Stimulated activated CD4-positive, alpha-beta T cell treated with anti-CD3 and anti-CD28 coated beads, Interleukin-1b, Interleukin-23, amount 100 ng/mL, for 1 hour (primary cell): ENCODE results near the gene DISC1.
"Not testable (repeated sequence)": the region's sequence is repeated elsewhere in the genome, so short reads cannot be mapped to it uniquely, and the experiment has no call there.

Source experiments
- DNase-seq, 2 donors: peaks; one replicate each; pipeline ENCODE4 v3.0.0-alpha.2; 2020; ENCODE audit warnings: low read depth in 2 of 2

Gene DISC1

DNA sequence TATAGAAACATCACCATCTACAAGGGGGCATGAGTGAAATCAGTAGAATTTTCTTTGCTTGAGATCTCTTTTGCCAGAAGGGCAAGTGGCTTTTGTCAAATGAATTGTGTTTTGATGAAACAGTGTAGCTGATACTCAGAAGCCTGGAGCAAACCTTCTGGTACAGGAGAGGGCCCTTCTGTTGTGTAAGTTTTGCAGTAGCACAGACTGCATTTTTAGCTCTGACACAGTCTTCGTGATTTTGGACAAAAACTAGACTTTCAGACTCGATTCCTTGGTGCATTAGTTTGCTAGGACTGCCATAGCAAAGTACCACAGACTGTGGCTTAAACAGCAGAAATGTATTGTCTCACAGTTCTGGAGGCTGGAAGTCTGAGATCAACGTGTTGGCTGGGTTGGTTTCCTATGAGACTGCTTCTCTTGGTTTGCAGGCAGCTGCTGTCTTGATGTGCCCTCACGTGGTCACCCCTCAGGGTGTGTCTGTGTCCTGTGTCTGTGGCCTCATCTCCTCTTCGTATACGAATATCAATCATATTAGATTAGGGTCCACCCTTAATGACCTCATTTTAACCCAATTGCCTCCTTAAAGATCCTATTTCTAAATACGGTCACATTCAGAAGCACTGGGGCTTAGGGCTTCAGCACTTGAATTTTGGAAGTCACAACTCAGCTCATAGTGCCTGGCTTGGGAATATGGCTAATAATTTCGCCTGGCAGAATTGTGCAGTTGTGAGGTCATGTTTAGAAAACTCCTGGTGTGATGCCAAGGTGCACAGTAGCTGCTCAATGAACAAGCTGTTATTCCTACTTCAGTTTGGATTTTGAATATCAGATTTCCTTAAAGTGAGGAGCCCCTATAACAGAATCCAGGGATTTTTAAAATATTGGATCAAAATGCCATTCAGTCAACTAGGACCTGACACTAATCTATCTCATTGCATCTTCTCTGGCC lies 21.2 kb upstream of the DISC1 start:
- DNase-seq, result no peak

DNA sequence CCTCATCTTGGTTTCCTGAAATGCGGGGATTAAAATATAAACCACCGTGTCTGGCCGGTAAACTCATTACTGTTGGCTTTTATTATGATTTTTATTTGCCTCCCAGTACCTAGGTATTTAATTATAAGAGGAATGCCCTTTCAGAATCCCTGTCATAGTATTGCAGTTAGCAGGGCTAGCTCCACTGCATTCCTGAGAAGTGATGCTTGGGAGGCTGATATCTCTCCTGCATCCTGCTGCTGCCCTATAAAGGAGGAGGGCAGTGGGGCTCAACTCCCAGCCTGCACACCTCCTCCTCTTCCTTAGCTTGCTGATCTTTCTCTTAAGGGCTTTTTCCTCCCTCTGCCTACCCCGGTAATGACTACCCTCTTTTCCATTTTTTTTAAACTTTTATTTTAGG lies 19.9 kb upstream of the DISC1 start:
- DNase-seq, result no peak

DNA sequence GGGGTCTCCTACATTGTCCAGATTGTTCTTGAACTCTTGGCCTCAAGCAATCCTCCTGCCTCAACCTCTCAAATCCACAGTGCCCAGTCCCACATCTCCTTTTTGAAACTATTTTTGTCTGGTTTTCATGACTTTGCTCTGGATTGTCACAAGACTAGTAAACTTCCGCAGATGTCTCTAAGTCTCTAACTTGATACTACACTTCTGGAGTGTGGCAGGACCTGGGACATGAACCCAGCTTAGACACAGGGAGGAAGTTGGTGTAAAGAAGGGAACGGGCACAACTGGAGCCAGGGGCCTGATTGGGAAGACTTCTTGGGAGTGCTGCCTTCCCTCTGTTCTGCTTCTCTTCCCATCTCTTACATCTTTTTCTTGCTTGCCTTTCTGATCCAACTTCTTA lies 16.2 kb upstream of the DISC1 start:
- DNase-seq, result no peak

DNA sequence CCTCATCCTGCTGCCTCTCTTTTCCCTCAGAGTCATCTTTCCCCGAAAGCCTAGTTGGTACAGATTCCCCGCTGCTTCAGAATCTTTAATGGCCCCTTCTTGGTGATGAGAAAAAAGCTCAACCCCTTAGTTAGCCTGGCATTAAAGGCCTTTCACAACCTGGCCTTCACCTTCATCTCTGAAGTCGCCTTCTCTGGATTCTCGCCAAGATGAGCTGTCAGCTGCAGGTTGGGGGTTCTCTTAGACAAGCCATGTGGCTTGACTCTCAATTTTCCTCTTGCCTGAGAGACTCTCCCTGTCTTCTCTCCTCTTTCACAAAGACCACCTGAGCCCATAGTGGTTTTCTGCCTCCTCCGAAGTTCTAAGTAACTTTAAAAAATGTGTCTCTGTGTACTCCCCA lies 15.5 kb upstream of the DISC1 start:
- DNase-seq, result no peak

DNA sequence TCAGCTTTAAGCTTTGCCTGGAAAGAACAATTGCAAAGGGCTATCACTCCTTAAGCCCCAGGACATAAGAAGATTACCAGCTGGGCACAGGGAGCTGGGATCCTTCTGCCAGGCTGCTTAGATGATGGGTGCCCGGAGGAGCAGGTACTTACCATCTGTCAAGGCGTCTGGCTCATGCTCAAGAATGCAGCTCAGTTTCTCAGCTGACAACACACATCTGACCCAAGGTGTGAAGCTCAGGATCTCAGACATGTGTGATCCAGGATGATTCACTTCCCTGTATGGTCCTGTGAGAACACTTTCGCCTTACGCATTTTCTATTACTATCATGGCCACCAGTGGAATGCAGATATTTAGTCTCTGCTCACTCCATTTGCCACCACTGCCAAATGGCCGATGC lies 14.7 kb upstream of the DISC1 start:
- no peak for DNase-seq

DNA sequence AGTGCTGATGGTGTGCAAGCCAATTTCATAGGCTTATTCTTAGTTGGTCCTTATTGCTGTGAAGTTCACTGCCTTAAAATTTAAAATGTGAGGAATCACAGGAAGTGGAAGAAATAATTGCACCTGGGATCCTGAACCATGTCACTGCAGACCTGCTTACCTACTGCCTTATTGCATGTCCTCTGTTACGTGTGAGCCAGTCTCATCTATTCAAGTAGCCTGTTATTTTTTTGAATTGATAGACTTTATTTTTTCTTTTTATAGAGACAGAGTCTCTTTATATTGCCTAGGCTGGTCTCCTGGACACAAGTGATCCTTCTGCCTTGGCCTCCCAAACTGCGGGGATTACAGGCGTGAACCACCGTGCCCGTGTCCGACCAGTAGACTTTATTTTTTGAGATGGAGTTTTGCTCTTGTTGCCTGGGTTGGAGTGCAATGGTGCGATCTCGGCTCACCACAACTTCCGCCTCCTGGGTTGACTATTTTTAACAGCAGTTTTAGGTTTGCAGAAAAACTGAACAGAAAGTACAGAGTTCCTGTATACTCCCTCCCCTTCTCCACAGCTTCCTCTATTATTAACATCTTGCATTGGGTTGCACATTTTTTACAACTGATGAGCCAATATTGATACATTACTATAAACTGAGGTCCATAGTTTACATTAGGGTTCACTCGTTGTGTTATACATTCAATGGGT lies 14.0 kb upstream of the DISC1 start:
- DNase-seq, result no peak

DNA sequence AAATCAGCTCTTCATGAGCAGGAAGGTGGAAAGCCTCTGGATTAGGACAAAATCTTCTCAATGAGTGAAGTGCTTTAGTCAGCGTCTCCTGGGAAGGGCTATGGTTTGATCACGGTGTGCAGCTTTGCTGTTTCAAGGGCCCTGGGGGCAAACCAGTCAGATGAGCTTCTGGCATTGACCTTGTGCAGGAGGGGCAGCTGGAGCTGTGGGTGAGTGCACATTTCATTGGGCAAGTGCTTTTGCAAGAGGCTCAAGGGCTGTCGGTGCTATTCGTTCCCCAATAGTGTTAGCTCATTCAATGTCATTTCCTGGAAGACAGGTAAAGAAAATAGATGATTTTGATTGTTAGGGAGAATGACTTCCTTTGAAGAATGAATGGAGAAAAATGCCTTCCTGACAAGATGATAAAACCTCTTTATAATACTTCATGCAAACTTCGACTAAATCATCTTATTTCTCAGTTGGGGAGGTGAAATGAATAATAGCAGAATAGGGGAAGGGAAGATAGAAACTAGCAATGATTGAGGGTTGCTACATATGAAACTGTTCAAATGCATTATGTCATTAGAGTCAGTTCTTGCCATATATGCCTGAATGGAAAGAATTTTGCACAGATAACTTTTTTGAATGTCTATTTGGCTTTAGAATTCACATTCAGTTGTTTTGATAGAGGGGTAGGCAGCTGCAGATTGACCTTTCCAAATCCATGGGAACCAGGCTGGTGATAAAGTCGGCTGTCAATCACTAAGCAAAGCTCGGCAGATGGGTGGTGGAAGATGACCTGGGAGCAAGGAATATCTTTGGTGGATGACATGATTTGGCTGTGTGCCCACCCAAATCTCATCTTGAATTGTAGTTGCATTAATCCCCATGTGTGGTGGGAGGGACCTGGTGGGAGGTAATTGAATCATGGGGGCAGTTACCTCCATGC lies 12.9 kb upstream of the DISC1 start:
- no peak for DNase-seq

DNA sequence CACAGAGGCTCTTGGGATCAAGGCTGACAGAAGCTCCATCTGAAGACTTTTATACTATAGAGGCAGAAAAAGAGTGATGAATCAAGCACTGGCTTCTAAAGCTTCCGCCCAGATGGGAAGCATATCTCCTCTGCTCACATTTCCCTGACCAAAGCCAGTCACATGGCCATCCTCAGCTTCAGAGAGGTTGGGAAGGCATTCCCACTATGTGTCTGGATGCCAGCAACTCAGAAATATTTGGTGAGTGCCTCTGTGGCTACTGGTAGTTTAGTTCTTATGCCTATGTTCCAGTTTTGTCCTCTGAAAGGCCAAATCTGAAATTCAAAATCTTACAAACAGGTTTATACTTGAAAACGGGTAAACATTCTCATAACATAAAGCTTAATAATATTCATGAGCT lies 9.9 kb upstream of the DISC1 start:
- DNase-seq, result no peak

DNA sequence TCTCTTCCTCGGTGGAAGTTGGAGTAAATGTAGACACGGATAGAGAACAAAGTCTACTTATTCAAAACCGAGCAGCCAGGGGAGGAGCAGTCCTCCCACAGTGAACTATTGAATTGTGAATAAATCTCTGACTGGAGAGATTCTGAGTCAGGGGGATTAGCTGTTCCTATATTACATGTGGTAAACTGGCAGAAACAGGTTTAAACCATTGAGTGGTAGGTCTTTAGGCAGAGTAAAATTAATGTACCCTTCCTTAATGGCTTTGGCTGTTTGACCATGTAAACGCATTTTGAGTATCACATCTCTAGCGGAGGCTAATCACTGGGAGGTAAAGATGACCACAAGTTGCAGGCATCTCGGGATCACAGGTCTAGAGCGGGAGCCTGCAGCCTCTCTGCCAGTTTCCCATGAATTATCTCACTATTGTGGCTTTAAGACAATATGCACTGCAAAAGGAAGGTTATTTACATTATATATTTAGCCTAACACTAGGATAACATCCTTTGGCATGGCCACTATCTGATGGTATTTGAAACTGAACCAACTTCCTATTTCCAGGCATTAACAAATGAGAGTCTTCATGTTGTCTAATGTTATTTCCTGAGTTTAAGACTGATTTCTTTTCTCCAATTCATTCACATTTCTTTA lies 7.9 kb upstream of the DISC1 start:
- DNase-seq, result no peak

DNA sequence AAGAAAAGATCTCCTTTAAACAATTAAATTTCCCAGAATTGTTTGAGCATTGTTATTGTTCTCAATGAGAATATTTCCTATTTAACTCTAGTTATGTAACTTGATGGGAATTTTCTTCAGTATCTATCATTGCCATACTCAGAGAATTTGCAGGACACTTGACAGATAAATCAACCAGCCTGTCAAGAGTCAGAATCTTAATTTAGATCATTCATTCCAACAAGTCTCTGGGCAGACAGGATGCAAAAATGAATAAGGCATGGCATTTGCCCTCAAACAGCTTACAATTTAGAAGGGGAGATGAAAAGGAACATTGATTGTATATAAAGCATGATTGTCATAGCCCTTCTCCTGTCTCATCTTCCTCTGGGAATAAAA lies 7.3 kb upstream of the DISC1 start:
- no peak for DNase-seq

DNA sequence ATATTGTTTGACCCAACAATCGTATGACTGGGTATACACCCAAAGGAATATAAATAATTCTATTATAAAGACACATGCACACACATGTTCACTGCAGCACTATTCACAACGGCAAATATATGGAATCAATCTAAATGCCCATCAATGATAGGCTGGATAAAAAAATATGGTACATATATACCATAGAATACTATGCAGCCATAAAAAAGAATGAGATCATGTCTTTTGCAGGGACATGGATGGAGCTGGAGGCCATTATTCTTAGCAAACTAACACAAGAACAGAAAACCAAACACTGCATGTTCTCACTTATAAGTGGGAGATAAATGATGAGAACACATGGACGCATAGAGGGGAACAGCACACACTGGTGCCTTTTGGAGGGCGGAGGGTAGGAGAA lies 1.5 kb upstream of the DISC1 start:
- DNase-seq, result not testable (repeated sequence)

DNA sequence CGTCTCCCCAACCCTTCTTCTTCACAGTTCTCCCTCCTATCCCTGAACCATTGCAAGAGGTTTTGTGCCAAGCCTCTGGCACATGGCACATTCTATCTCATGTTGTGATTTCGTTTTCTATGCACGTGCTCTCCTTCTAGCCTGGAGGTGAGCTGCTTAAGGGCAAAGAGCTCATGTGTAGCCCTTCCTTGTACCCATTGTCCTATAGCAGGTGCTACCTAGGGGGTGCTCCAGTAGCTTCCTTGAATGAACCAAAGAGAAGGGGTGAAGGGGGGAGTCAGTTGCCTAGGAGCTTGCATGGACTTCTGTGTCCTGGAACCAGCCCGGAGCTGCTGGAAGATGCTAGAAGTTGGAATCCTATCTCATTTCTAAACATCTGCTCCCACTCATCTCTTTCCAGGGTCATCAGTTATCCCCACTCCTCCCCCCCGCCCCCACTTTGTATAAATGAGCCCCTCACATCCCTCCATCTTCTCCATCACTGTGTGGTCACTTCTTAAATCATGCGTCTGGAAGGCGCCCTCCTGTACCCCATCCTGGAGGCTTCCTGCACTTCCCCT lies 535 bp upstream of the DISC1 start:
- DNase-seq, result no peak

DNA sequence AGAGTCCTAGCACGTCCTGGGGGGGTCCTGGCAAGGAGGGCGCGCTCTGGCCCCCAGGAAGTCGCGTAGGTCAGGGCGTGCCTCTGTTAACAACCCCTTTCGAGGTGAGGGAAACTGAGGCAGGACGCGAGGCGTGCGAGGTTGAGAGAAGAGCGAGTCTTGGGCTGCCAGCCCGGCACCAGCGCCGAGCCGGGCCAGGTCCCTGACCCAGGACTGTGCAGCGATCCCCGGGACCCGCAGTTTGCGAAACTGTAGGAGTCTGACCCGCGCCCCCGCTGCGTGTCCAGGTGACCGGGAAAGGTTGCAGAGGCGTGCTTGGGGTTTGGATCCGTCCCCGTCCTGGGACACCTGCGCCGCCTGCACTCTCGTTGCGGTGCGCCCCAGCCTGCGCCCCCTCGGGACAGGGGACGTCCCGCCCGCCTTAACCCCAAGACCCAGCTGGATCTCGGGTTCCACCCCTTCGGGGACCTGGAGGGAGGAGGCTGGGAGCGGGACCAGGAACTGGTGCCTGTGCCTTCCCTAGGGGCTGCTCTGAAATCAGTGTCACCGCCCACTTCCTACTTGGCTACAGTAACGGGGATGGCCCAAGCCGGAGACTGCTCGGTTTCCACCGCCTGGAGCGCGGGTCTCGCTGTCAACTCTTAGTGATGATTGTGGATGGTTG lies 493 bp downstream of the DISC1 start:
- no peak for DNase-seq

DNA sequence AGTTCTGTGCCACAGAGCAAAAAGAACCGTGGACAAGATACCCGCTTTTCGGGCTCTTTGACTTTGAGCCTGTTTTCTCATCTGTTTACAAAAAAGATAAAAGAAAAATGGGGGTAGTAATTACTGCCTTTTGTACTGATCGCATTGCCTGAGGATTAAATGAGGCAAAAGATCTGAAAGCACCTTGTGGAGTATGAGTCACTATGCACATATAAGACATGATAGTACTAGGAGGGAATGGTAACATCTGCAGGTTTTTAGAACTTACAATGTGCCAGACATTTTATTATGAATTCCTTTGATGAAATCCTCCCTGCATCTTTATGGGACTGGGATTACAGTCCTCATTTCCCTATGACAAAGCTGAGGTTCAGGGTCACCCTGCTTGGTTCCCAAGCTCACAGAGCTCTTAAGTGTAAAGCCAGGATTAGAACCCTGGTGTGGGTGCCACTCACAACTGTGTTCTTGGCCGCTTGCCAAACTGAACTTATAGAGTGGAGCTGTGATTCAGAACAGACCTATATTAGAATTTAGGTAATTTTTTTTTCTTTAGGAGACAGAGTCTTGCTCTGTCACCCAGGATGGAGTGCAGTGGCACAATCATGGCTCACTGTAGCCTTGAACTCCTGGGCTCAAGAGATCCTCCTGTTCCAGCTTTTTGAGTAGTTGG lies 1.8 kb downstream of the DISC1 start:
- DNase-seq, result peak in 1 of 2 donors; percentile 33

DNA sequence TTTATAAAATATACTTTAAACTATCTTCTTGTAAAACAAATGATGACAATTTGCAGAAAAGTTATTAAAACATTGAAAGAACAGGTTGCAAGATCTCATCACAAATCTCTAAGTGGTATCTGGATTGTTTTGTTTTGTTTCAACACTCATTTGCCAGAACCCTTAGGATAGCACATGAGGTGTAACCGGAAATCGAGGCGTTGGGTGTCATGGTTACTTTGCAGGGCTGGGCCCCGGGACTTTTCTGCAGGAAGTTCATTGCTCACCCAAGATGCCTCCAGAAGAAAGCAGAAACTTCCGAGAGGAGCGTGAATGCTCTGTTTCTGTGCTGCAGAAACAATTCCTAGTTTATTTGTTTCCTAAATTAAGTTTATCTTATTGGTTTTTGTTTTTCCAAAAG lies 2.5 kb downstream of the DISC1 start:
- no peak for DNase-seq

DNA sequence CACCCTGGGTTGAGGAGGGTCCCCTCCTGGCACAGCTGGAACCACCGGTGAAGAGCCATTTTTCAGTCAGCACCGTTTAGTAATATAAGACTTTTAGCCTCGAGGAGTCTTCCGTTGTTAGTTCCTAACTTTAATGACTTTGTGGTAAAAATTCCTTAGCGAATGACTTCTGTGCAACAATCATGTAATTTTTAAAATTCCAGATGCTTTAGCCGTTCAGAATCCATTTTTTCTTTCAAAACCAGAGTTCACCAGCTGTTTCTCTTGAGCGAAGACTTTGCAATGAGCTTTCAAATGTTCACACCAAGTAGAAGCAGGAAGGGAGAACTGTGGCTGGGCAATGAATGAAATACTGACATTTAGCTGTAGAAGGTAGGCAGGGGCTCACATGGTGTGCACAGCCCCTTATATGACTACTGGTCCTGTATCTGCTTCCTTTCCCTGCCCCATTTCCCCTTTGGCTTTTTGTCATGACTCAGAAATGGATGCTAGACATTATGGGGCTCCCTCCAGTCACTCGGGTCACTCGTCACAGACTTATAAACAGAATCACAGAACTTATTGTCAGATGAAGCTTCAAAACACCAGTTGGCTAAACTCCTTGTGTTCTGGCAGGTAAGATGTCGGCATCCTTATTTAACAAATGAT lies 4.1 kb downstream of the DISC1 start:
- no peak for DNase-seq

DNA sequence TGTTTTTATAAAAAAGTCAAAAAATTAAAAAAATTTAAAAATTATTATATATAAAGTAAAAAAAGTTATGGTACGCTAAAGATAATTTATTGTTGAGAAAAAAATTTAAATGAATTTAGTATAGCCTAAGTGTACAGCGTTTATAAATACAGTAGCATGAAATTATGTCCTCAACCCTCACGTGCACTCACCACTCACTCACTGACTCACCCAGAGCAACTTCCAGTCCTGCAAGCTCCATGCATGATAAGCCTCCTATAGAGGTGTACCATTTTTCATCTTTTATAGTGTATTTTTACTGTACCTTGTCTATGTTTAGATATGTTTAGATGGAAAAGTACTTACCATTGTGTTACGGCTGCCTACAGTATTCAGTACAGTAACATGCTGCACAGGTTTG lies 5.1 kb downstream of the DISC1 start:
- no peak for DNase-seq

DNA sequence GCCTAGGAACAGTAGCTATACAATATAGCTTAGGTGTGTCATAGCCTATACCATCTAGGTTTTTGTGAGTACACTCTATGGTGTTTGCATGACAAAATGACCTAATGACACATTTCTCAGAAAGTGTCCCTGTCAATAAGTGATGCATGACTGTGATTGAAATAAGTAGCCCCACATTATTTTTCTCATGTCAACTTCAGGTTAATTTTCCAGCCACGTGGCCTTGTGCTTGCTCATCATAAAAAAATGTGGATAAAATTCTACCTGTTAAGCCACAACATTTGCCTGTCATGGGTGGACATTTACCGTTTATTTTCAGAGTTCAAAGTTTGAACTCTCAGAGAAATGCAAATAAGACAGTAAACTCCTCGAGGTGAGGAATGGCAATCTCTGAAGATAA lies 5.5 kb downstream of the DISC1 start:
- no peak for DNase-seq

DNA sequence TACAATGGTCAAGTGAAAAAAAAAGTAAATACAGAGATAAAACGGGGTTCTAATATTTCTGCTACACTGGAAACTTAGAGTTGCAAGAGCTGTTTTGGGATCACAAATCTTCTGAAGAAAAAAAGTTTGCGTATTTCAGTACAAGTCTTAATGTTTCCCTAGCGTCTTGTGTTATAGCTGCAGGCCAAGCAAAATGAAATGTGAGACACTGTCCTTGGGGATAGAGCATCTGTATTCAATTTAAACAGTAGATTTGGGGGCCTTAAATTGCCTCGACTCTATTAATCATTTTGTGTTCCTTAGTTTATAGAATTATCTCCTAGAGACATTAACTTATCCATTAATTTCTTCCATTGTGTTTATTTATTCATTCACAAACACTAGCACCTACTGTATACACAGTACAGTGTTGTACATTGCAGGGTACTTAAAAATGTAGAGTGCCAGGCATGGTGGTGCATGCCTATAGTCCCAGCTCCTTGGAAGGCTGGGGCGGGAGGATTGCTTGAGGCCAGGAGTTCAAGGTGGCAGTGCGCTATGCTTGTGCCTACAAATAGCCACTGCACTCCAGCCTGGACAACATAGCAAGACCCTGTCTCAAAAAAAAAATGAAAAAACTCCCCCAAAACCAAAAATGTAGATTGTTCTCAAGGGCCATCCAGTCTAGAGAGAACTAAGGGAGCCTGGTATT lies 7.9 kb downstream of the DISC1 start:
- DNase-seq, result no peak
